Fibroblast of skin of back (primary cell): Measurements from ENCODE around the gene TNFRSF25. TPM values are rescaled to one million over a fixed set of nuclear protein-coding genes. Genes with fewer than 3 reads are reported as not detected.

Experiments used
- DNase-seq: peaks from one replicate; pipeline ENCODE4 v3.0.0-alpha.2; 2013
- polyA plus RNA-seq, 2 experiments: library from polyadenylated mRNA; unstranded; fragments of 120-200 nt; gene quantifications; one replicate each; pipeline ENCODE4 v1.2.1, GENCODE V29; 2013; ENCODE audit not compliant: insufficient read length in 2 of 2

The TNFRSF25 gene
- 8.2 TPM for polyA plus RNA-seq (2013, experiment 1 of 2; ENCODE audit: insufficient read length)
- 8.6 TPM for polyA plus RNA-seq (2013, experiment 2 of 2; ENCODE audit: insufficient read length)

DNA sequence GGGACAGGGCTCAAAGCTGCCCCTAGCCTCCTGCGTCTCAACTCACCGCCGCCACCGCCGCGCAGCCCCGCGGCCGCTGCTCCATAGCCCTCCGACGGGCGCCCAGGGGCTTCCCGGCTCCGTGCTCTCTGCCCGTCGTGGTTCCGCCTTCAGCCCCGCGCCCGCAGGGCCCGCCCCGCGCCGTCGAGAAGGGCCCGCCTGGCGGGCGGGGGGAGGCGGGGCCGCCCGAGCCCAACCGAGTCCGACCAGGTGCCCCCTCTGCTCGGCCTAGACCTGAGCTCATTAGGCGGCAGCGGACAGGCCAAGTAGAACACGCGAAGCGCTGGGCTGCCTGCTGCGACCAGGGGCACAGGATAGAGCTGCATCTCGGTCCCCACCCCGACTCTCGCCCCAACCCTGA is at the start of gene TNFRSF25:
Gene TNFRSF25, minus strand, starts transcription at position 151 of the 400 bp plus-strand sequence. Its CDS starts 66 bp downstream, at position 85.
- no peak for DNase-seq

DNA sequence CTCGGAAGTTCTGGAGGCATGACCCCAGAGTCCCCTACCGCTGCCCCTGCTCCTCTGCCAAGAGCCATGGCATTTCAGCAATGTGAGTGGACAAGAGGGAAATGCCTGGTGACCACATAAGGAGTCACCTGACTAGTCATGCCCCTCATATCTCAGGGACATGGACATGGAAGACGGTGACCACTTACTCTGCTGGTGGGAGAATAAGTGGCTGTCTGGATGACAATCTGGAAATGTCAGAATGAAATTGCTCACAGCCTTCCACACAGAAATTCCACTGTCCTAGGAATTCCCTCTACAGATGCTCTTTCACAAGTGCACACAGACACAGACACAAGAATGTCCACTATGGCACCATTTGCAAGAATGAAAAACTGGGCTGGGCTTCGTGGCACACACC is 49.8 kb upstream of the TNFRSF25 start:
- peak; percentile 59 for DNase-seq

DNA sequence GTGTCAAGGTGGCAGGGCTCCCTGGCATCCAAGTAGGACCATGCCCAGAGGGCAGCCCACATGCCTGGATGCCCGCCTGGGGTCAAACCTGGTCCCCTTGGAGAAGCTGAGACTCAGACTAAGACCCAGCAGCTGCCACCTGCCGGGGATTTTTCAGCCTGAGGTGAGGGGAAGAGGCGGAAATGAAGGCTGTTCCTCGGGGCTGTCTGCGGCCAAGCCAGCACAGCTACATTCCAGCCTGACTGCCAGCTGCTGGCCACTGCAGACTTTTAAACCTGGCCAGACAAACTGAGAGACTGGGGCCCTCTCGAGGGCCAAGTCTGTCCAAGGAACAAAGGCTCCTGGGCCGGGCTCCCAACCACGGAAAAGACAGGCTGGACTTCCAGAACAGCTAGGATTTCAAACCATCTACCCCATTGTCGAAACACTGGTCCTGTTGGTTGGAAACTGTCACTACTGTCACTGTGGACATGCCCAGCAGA is 47.4 kb upstream of the TNFRSF25 start:
- DNase-seq, result no peak

DNA sequence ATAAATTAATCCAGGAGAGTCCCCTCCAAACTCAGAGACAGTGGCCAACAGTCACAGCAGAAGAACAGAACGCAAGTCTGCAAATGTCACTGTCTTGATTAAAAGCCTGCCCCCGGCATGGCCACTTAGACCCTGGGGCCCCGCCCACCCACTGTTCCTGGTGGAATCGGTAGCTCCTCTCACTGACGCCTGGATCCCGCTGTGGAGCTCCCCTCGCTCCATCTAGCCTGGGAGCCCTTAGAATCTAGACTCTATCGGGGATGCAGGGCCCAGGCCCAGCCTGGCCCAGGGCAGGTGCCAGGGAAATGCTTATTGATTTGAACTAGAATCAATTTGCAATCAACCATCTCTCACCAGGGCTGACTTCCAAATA is 46.9 kb upstream of the TNFRSF25 start:
- DNase-seq, result no peak

- DNase-seq, result no peak
Observed at GRCh38 chr1:6512245-6512907, 46.4 kb upstream of the TNFRSF25 start.

DNA sequence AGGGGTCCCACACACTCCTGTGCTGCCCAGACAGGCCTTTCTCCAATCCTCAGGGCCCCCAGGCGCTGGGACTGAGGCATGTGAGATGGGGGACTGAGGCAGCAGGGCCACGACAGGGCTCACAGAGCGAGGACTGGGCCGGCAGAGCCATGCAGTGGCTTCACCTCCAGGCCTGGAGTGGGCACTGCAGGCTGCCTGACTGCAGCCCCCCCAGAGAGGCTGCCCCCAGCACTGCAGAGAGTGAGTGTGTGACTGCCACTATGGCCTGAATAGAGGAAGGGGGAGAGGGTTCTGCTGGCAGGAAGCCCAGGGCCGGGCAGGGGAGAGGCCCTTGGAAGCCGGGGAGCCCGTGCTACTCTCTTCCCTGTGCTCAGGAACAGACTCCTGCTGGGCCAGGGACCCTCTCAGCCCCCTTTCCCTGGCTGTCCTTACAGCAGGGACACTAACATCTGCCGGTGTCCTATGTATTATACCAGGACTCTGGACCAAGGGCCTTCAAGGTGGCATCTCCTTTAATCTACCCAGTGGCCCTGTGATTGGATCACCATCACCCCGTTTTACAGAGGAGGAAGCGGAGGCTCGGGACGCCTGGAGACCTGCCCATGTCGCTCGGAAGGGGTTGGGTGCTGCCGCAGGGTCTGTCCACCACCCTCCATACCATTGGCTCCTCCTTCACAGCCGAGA is 45.7 kb upstream of the TNFRSF25 start:
- DNase-seq, result no peak

- DNase-seq, result no peak
Observed at GRCh38 chr1:6511056-6511455, 45.1 kb upstream of the TNFRSF25 start.

DNA sequence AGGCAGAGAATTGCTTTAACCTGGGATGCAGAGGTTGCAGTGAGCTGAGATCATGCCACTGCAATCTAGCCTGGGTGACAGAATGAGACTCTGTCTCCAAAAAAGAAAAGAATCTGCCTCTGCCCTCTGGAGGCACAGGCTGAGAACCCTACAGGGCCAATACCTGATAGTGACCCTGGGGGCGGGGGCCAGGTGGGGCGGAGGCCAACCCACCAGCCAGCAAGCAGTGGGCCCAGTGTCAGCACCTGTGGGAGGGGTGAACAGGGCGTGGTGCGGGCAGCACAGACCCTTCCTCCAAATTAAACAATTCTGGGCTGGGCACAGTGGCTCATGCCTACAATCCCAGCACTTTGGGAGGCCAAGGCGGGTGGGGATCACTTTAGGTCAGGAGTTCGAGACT is 44.5 kb upstream of the TNFRSF25 start:
- no peak for DNase-seq

DNA sequence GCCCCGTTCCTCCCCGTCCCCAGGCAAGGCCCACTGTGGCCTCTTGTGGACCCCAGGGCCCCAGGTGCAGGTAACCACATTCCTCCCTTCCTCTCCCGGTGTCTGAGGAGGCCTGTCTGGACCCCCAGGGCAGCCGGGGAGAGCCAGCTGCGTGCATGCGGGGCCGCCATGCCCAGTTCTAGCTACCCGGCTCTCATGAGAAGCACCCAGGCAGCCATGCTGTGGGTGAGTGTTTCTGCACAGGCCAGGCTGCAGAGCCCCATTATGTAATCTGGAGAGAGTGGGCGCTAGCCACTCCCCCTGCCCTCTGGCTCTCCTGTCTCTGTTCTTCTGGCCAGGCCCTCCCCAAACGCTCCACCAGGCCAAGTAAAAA is 43.9 kb upstream of the TNFRSF25 start:
- no peak for DNase-seq

DNA sequence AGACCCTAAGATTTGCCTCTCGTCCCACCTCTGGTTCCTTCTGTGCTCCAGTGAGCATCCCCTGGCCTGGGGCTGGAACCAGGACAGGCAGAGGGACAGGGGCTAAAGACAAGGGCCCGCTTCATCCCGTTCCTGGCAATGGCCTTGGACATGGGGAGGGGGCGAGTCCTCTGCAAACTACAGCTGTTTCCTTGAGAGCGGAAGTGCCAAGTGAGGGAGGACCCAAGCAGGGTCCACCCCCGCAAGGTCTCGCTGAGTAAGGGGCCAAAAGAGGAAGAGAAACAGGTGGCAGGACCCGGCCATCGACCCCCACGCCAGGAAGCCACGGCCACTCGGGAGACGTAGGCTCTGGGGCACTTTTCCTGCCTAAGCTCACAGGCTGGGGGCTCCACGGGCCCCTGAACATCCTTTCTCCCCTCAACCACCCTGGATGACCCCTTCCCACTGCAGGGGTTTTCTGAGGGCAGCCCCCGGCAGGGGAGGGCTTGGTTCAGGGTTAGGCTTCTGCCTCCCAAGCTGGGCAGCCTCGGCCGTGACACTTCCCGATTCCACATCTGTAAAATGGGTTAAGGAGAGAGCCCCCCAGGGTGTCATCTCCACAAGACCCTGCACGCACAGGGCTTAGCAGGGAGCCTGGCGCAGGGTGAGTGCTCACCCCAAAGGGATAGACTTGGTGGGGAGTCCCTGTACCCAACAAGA is 43.4 kb upstream of the TNFRSF25 start:
- no peak for DNase-seq

- no peak for DNase-seq
Observed at GRCh38 chr1:6508816-6509189, 42.8 kb upstream of the TNFRSF25 start.

DNA sequence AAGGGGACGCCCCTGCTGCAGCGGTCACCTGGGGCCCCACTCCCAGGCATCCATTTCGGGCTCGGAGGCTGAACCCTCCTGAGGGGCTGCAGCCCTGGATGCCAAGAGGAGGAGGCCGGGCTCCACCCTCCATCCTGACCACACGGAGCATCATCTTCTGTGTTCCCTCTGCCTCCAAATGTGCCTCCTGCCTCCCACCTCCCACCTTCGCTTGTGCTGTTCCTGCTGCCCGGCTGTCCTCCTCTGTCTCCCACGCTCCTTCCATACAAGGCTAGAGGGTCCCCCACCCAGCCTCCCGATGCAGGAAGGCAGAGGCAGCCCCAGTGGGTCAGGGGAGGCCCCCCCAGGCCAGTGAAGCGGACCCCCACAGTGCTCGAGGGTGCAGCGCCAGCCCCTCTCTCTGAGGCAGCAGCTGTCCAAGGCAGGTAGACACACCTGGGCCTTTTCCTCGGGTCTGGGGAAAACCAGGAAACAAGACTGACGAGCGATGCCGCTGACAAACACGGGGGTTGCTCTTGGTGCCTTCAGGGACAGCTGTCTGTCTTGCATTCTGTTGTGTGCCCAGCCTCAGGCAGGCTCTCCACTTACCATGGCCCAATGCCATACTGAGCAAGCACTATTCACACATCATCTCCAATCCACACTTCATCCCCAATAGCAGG is 42.3 kb upstream of the TNFRSF25 start:
- DNase-seq, result no peak

GRCh38 chr1:6507461-6507911 is 41.5 kb upstream of the TNFRSF25 start:
- no peak for DNase-seq

GRCh38 chr1:6507037-6507428 is 41.1 kb upstream of the TNFRSF25 start:
- DNase-seq, result no peak

- DNase-seq, result no peak
Observed at GRCh38 chr1:6506210-6507036, 40.5 kb upstream of the TNFRSF25 start.

- DNase-seq, result no peak
Observed at GRCh38 chr1:6505367-6506209, 39.6 kb upstream of the TNFRSF25 start.

GRCh38 chr1:6504887-6505286 is 38.9 kb upstream of the TNFRSF25 start:
- no peak for DNase-seq

- DNase-seq, result no peak
Observed at GRCh38 chr1:6503884-6504602, 38.1 kb upstream of the TNFRSF25 start.

- DNase-seq, result no peak
Observed at GRCh38 chr1:6502000-6502891, 36.3 kb upstream of the TNFRSF25 start.
